Measurements from ENCODE around the gene PEX1.

The PEX1 gene

GRCh38 chr7:92460510-92460909 is 67.8 kb downstream of the PEX1 start:
- no peak for DNase-seq (ENCODE audit: low read depth)

DNA sequence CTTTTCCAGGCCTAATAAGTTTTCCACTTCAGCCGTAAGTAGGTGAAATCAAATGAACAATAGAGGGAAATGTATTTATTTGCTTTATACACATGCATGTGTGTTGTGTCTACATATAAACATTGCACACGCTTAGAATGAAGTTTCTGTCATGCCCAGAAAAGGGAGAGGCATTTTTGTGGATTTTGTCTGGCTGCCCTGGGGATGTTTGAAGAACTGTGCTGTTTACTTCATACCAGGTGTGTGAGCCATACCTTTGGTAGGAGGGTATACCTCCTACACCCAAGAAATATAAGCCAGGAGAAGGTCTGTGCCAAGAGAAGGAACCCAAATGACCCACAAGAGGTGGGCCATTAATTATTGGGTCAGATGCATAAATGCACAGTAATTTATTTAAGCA is 68.2 kb downstream of the PEX1 start:
- no peak for DNase-seq (ENCODE audit: low read depth)

GRCh38 chr7:92456236-92456635 is 72.1 kb downstream of the PEX1 start:
- no peak for DNase-seq (ENCODE audit: low read depth)

DNA sequence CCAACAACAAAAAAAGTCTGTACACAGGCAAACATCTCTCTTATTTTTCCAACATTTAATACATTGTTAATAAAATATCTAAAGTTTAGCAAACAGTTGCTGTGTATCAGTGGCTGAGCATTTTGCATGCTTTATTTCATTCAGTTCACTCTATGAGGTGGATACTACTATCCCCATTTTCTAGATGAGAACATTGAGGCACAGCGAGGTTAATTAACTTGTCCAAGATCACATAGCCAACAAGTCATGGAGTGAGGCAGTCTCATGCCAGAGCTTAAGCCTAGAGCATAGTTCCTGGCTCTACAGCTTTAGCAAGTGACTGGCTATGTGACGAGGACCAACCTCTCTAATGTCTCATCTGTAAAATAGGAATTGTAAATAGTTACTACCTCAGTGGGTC is 76.7 kb downstream of the PEX1 start:
- no peak for DNase-seq (ENCODE audit: low read depth)

GRCh38 chr7:92448205-92448747 is 80.0 kb downstream of the PEX1 start:
- peak; percentile 38 for DNase-seq (ENCODE audit: low read depth)

GRCh38 chr7:92447345-92448204 is 80.7 kb downstream of the PEX1 start, which contains the start of gene GATAD1:
GATAD1 (plus strand) TSS chr7:92447482; CDS start chr7:92447730, 248 bp downstream.
- peak; percentile 79 for DNase-seq (ENCODE audit: low read depth)

- DNase-seq (ENCODE audit: low read depth) = no peak
Measured at GRCh38 chr7:92446869-92447344, 81.4 kb downstream of the PEX1 start.

DNA sequence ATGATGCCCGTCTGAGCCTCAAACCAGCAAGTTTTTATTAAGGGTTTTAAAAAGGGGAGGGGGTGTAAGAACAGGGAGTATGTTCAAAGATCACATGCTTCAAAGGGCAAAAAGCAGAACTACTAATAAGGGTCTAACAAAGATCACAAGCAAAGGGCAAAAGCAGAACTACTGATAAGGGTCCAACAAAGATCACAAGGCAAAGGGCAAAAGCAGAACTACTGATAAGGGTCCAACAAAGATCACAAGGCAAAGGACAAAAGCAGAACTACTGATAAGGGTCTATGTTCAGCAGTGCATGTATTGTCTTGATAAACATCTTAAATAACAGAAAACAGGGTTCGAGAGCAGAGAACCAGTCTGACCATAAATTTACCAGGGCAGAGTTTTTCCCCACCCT is 85.6 kb downstream of the PEX1 start:
- peak; percentile 58 for DNase-seq (ENCODE audit: low read depth)

DNA sequence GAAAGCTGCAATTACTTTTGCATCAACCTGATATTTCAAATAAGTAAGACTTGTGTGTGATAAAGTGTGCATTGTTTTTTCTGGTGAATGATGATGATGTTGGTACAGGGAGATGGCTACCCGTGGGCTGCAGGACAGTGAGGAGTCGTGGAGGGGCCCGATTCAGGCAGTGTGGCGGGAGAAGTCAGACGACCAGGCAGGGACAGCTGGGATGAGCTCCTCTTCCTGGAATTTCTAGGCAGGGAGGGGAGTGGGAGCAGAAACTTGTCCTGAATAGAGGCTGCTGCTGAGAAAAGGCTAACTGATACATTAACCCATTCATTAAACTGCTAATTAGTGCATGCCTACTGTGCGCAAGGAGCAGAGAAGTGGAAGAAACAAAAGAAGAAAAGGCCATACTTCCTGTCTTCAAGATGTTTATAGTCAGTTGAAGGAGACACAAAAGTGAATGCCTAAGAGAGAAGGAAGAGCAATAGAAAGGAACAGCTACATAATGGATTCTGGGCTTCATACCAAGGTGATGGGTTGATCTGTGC is 90.3 kb downstream of the PEX1 start:
- no peak for DNase-seq (ENCODE audit: low read depth)
